ENCODE results near the gene SH2D3A. TPM values are rescaled to one million over a fixed set of nuclear protein-coding genes. Genes with fewer than 3 reads are reported as not detected.
A peak's percentile ranks its signal among the peaks of the same experiment; 100 is the strongest.
"Not testable (repeated sequence)": the region's sequence is repeated elsewhere in the genome, so short reads cannot be mapped to it uniquely, and the experiment has no call there.

SH2D3A gene
- total RNA-seq, 1 donor from 2014 or later: not detected

- ATAC-seq: no peak
- DNase-seq (ENCODE audit: missing footprints): no peak
- intact Hi-C loops (cut with DNase I): no loop called here
Observed at GRCh38 chr19:6793411-6793810, 26.2 kb upstream of the SH2D3A start.

- intact Hi-C loops (cut with DNase I): no loop called here
- ATAC-seq (no peak), DNase-seq (ENCODE audit: missing footprints) (no peak)
Observed at GRCh38 chr19:6791237-6791636, 24.0 kb upstream of the SH2D3A start.

DNA sequence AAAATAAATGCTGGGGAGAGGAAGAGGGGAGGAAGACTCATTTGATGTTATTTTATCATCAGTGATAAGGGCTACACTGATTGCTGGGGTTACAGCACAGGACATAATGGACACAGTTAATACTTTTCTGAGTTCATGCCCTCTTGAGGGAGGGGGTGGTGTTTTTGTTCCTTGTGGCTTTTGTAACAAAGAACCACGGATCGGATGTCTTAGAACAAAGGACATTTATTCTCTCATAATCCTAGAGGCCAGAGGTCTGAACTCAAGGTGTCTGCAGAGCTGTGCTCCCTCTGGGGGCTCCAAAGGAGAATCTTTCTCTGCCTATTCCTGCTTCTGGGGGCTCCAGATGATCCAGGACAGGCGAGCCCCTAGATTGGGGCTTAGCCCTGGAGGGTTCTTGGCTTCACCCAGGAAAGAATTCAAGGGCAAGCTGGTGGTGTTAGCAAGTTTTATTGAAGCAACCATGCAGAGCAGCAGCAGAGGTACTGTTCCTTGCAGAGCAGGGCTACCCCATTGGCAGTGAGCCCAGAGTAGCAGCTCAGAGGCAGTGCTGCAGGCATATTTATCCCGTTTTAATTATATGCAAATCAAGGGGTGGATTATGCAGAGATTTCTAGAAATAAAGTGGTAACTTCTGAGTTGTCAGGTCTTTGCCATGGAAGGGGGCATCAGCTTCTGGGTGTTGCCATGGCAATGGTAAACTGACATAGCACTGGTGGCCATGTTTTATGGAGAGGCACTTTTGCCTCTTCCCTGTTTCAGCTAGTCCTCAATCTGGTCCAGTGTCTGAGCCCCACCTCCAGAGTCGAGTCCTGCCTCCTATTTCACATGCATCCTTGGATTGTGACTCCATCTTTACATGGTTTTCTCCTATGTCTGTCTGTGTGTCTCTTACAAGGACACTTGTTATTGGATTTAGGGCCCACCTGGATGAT is 23.2 kb upstream of the SH2D3A start:
- intact Hi-C loops (cut with DNase I): no loop called here
- ATAC-seq (no peak), DNase-seq (ENCODE audit: missing footprints) (no peak)

DNA sequence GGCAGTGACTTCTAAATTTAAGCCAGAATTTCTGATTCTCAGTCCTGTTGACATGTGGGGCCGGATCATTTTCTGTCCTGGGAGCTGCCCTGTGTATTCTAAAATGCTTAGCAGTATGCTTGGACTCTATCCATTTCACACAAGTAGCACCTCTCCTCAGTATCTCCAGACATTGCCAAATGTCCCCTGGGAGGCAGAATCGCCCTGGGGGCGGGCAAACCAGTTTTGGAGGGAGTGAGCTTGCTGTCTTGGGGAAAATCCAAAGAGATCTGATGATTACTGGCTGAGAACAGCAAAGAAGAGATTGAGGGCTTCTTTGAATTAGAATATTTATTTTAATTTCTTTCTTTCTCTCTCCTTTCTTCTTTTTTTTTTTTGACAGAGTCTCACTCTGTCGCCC is 21.7 kb upstream of the SH2D3A start:
- intact Hi-C loops (cut with DNase I): no loop called here
- no peak for DNase-seq (ENCODE audit: missing footprints)
- ATAC-seq: no peak

- no peak for ATAC-seq
- intact Hi-C loops (cut with DNase I): no loop called here
- no peak for DNase-seq (ENCODE audit: missing footprints)
Observed at GRCh38 chr19:6787393-6787792, 20.2 kb upstream of the SH2D3A start.

- intact Hi-C loops (cut with DNase I): no loop called here
- ATAC-seq: no peak
- DNase-seq (ENCODE audit: missing footprints): no peak
Observed at GRCh38 chr19:6779206-6779605, 12.0 kb upstream of the SH2D3A start.

- ATAC-seq (no peak), DNase-seq (ENCODE audit: missing footprints) (no peak)
- intact Hi-C loops (cut with DNase I): no loop called here
Observed at GRCh38 chr19:6778386-6778785, 11.2 kb upstream of the SH2D3A start.

- ATAC-seq: no peak
- DNase-seq (ENCODE audit: missing footprints): no peak
- intact Hi-C loops (cut with DNase I): no loop called here
Observed at GRCh38 chr19:6777434-6777833, 10.2 kb upstream of the SH2D3A start.

DNA sequence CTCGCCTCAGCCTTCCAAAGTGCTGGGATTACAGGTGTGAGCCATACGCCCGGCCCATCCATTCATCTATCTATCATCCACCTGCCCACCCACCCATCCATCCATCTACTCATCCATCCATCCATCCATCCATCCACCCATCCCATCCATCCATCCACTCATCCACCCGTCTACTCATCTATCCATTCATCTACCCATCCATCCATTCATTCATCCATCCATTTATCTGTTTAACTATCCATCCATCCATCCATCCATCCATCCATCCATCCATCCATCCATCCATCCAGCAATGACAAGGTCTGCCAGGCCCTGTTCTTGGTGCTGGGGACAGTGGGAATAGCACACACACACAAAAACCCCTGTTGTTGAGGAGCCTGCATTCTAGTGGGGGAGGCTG is 9.8 kb upstream of the SH2D3A start:
- DNase-seq (ENCODE audit: missing footprints) (no peak), ATAC-seq (no peak)
- intact Hi-C loops (cut with DNase I): no loop called here

DNA sequence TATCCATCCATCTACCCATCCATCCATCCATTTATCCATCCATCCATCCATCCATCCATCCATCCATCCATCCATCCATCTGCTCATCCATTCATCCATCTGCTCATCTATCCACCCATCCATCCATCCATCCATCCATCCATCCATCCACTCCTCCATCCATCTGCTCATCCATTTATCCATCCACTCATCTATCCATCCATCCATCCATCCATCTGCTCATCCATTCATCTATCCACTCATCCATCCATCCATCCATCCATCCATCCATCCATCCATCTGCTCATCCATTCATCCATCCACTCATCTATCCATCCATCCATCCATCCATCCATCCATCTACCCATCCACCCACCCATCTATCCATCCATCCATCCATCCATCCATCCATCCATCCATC is 8.8 kb upstream of the SH2D3A start:
- DNase-seq (ENCODE audit: missing footprints); ATAC-seq; intact Hi-C loops (cut with DNase I): not testable (repeated sequence)

- ATAC-seq: peak; percentile 65
- no peak for DNase-seq (ENCODE audit: missing footprints)
- intact Hi-C loops (cut with DNase I): no loop called here
Observed at GRCh38 chr19:6774821-6775707, 7.8 kb upstream of the SH2D3A start.

GRCh38 chr19:6773323-6773931 is 6.2 kb upstream of the SH2D3A start:
- DNase-seq (ENCODE audit: missing footprints) (peak; percentile 86), ATAC-seq (peak; percentile 70)
- intact Hi-C loops (cut with DNase I): no loop called here

DNA sequence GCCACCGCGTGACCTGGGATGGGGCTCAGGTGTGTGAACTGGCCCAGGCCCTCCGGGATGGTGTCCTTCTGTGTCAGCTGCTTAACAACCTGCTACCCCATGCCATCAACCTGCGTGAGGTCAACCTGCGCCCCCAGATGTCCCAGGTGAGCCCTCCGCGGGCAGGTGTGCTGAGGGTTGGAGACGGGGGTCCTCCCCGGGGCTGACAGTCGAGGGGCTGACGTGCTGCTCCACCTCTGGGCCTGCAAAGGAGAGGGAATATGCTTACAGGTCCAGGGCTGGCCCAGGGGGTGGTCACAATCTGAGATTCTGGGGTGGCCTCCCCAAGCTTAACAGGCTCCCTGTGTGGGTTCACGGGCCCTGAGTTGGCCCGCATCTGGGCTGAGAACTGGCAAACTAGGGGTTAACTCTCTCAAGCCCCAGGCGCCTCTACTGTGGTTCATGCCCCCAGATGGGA is 5.7 kb upstream of the SH2D3A start:
- ATAC-seq (no peak), DNase-seq (ENCODE audit: missing footprints) (no peak)
- intact Hi-C loops (cut with DNase I): no loop called here

- ATAC-seq: peak; percentile 72
Observed at GRCh38 chr19:6772028-6772865, 5.0 kb upstream of the SH2D3A start, which contains the start of gene VAV1. TSS of gene VAV1 (plus strand) at chr19:6772708. CDS start at chr19:6772808, 100 bp downstream.

GRCh38 chr19:6771648-6772027 is 4.4 kb upstream of the SH2D3A start:
- intact Hi-C loops (cut with DNase I); ATAC-seq: not testable (repeated sequence)

More at GRCh38 chr19:6772028-6772865, 5.0 kb upstream of the SH2D3A start, which contains the start of gene VAV1:
- intact Hi-C loops (cut with DNase I): no loop called here
- peak; percentile 89 for DNase-seq (ENCODE audit: missing footprints)

DNA sequence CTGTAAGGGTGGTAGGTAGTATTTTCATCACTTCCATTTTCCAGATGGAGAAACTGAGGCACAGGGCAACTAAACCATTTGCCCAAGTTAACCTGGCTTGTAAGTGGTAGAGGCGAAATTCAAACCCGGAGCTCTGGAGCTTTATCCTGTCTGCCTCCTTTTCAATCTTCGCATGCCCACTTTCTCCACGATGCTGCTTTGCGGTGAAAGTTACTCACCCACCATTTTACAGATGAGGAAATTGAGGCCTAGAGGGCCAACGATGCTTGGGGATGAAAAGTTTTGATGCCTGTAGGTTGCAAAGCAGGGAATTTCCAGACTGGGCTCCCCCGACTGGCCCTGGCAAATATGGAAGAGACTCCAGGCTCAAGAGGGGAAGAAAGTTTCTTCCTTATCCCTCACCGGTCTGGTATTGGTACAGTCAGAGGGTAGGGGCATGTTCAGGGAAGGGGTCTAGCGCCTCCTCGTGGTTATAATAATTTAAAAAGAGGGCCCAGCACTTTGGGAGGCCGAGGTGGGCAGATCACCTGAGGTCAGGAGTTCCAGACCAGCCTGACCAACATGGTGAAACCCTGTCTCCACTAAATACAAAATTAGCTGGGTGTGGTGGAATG is 1.9 kb upstream of the SH2D3A start:
- ATAC-seq: no peak
- intact Hi-C loops (cut with DNase I): no loop called here
- DNase-seq (ENCODE audit: missing footprints): no peak

More at GRCh38 chr19:6771648-6772027, 4.4 kb upstream of the SH2D3A start:
- not testable (repeated sequence) for DNase-seq (ENCODE audit: missing footprints)

GRCh38 chr19:6768236-6768785 is 1.1 kb upstream of the SH2D3A start:
- intact Hi-C loops (cut with DNase I): no loop called here
- DNase-seq (ENCODE audit: missing footprints) (no peak), ATAC-seq (no peak)

DNA sequence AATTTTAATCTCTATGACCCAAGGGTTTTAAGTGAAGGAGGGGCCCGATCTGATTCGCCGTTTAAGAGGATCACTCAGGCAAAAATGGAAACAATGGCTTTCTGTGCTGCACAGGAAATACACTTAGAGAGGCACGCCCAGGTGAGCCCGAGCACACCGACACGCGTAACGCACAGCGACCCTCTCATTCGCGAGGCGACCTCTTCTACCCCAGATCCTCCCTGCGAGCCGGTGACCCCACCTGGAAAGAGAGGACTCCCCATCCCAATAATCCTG is 216 bp downstream of the SH2D3A start:
- DNase-seq (ENCODE audit: missing footprints): no peak
- ATAC-seq: no peak
- intact Hi-C loops (cut with DNase I): no loop called here

All from Right ventricle myocardium inferior (tissue), 1 donor.